ENCODE measurements around the gene EPG5. TPM values are rescaled to one million over a fixed set of nuclear protein-coding genes. Genes with fewer than 3 reads are reported as not detected.
A peak's percentile ranks its signal among the peaks of the same experiment; 100 is the strongest.

Gene EPG5
- total RNA-seq, 1 donor from 2014 or later = 18.2 TPM

- H3K36me3 ChIP-seq = peaks cover 97% of the 10 kb centered on the region
- no peaks in the 10 kb centered on the region for H3K27me3 ChIP-seq (ENCODE audit: low read depth)
- no peak for TF ChIP-seq CTCF (IDR thresholded peaks at IDR 0.05; ENCODE audit: borderline replicate concordance)
- no peak overlapping the region for H3K27ac ChIP-seq (replicated peaks)
- peaks cover 17% of the 10 kb centered on the region for H3K4me1 ChIP-seq
- DNase-seq = no peak
- no peak overlapping the region for H3K4me3 ChIP-seq
- intact Hi-C loops (cut with micrococcal nuclease) = no loop called here
- no peaks in the 10 kb centered on the region for H3K9me3 ChIP-seq (replicated peaks)
Observed at GRCh38 chr18:45913276-45913675, 53.9 kb downstream of the EPG5 start.

GRCh38 chr18:45910405-45911023 lies 56.6 kb downstream of the EPG5 start:
- Histone ChIP-seq H3K9me3 (replicated peaks) (no peaks in the 10 kb centered on the region), H3K36me3 (peaks cover 96% of the 10 kb centered on the region), H3K27me3 (ENCODE audit: low read depth) (no peaks in the 10 kb centered on the region), H3K4me1 (peaks cover 17% of the 10 kb centered on the region), H3K4me3 (no peak overlapping the region), H3K27ac (replicated peaks) (no peak overlapping the region)
- intact Hi-C loops (cut with micrococcal nuclease) = no loop called here
- peak; percentile 30 for DNase-seq
- TF ChIP-seq CTCF (IDR thresholded peaks at IDR 0.05; ENCODE audit: borderline replicate concordance) = peak; percentile 76

- no peak overlapping the region for H3K4me3 ChIP-seq
- no peaks in the 10 kb centered on the region for H3K9me3 ChIP-seq (replicated peaks)
- no peaks in the 10 kb centered on the region for H3K27me3 ChIP-seq (ENCODE audit: low read depth)
- intact Hi-C loops (cut with micrococcal nuclease) = no loop called here
- H3K36me3 ChIP-seq = peaks cover 91% of the 10 kb centered on the region
- H3K27ac ChIP-seq (replicated peaks) = no peak overlapping the region
- DNase-seq = no peak
- TF ChIP-seq CTCF (IDR thresholded peaks at IDR 0.05; ENCODE audit: borderline replicate concordance) = no peak
- H3K4me1 ChIP-seq = no peaks in the 10 kb centered on the region
Observed at GRCh38 chr18:45901654-45902210, 65.4 kb downstream of the EPG5 start.

GRCh38 chr18:45900623-45901022 lies 66.5 kb downstream of the EPG5 start:
- H3K27ac ChIP-seq (replicated peaks) = no peak overlapping the region
- TF ChIP-seq CTCF (IDR thresholded peaks at IDR 0.05; ENCODE audit: borderline replicate concordance) = no peak
- H3K36me3 ChIP-seq = peaks cover 89% of the 10 kb centered on the region
- H3K27me3 ChIP-seq (ENCODE audit: low read depth) = no peaks in the 10 kb centered on the region
- no peaks in the 10 kb centered on the region for H3K9me3 ChIP-seq (replicated peaks)
- no peaks in the 10 kb centered on the region for H3K4me1 ChIP-seq
- intact Hi-C loops (cut with micrococcal nuclease) = no loop called here
- DNase-seq = no peak
- no peak overlapping the region for H3K4me3 ChIP-seq

- Histone ChIP-seq H3K27ac (replicated peaks) (no peak overlapping the region), H3K36me3 (peaks cover 81% of the 10 kb centered on the region), H3K4me3 (no peak overlapping the region), H3K9me3 (replicated peaks) (no peaks in the 10 kb centered on the region), H3K4me1 (no peaks in the 10 kb centered on the region), H3K27me3 (ENCODE audit: low read depth) (no peaks in the 10 kb centered on the region)
- DNase-seq = no peak
- intact Hi-C loops (cut with micrococcal nuclease) = no loop called here
- TF ChIP-seq CTCF (IDR thresholded peaks at IDR 0.05; ENCODE audit: borderline replicate concordance) = no peak
Observed at GRCh38 chr18:45896991-45897390, 70.1 kb downstream of the EPG5 start.

Data from left ventricle myocardium inferior (tissue), 1 donor.